Thymus (tissue), 11 donors: ENCODE results near the gene ADAMTSL5. TPM values are rescaled to one million over a fixed set of nuclear protein-coding genes. Genes with fewer than 3 reads are reported as not detected.
A peak's percentile ranks its signal among the peaks of the same experiment; 100 is the strongest.

Experiments used
- DNase-seq, 9 donors: peaks; one replicate each; pipeline ENCODE4 v3.0.0-alpha.2; 2013; ENCODE audit warnings: low spot score in 9 of 9, low read depth in 6 of 9, missing footprints in 1 of 9
- H3K27ac ChIP-seq, 2 donors: one replicate each; pipeline ENCODE4 v1.5.1; 2013; ENCODE audit warnings: control low read depth in 1 of 2, low read depth in 1 of 2, low read length in 1 of 2, mild to moderate bottlenecking in 1 of 2, moderate library complexity in 1 of 2
- H3K27me3 ChIP-seq, 2 donors: one replicate each; pipeline ENCODE4 v1.5.1; 2013; ENCODE audit warnings: low read length in 1 of 2; ENCODE audit not compliant: control insufficient read depth in 2 of 2, insufficient read depth in 1 of 2
- H3K36me3 ChIP-seq, 2 donors: one replicate each; pipeline ENCODE4 v1.5.1; 2013; ENCODE audit warnings: low read length in 1 of 2, mild to moderate bottlenecking in 1 of 2, moderate library complexity in 1 of 2; ENCODE audit not compliant: control insufficient read depth in 2 of 2, insufficient read depth in 2 of 2
- H3K4me1 ChIP-seq, 2 donors: one replicate each; pipeline ENCODE4 v1.5.1; 2013; ENCODE audit warnings: low read length in 2 of 2; ENCODE audit not compliant: control insufficient read depth in 2 of 2, insufficient read depth in 2 of 2
- H3K4me3 ChIP-seq, 2 donors: one replicate each; pipeline ENCODE4 v1.5.1; 2013; ENCODE audit warnings: low read length in 2 of 2, control low read depth in 1 of 2, mild to moderate bottlenecking in 1 of 2
- H3K9me3 ChIP-seq, 2 donors: one replicate each; pipeline ENCODE4 v1.5.1; 2013; ENCODE audit warnings: low read length in 1 of 2, mild to moderate bottlenecking in 1 of 2; ENCODE audit not compliant: control insufficient read depth in 2 of 2, insufficient read depth in 1 of 2
- WGBS: extraction: QIAGEN DNeasy Blood & Tissue Kit; methylation state at CpG from one replicate; pipeline ENCODE4 v1.1.7; 2013; 5-methylcytosine and 5-hydroxymethylcytosine counted together
- polyA plus RNA-seq: library from polyadenylated mRNA; stranded (reverse); fragments of 200-250 nt; gene quantifications from one replicate; pipeline ENCODE4 v1.2.3, GENCODE V29; 2013
- total RNA-seq: library from RNA; stranded (reverse); fragments of 120-200 nt; gene quantifications from one replicate; pipeline ENCODE4 v1.2.4, GENCODE V29; 2013
- donor health status: healthy.

The ADAMTSL5 gene
- total and polyA plus RNA-seq, 2 donors = 0.05 to 0.21 TPM

- H3K4me1 ChIP-seq = peaks cover 23 to 25% of the 10 kb centered on the region in 2 donors
- WGBS = 90% methylated on average over 20 of the region's 20 CpGs
- no peak for DNase-seq
- H3K27me3 ChIP-seq = peaks cover 52 to 54% of the 10 kb centered on the region in 2 donors
- H3K4me3 ChIP-seq = no peak overlapping the region
- no peak overlapping the region for H3K27ac ChIP-seq
- H3K9me3 ChIP-seq = peaks cover 0 to 9% of the 10 kb centered on the region in 2 donors
- H3K36me3 ChIP-seq = peaks cover 16 to 24% of the 10 kb centered on the region in 2 donors
These were observed 39.6 kb downstream of the ADAMTSL5 start for GRCh38 chr19:1473085-1473851.

- peaks cover 18 to 20% of the 10 kb centered on the region in 2 donors for H3K4me1 ChIP-seq
- no peak overlapping the region for H3K27ac ChIP-seq
- peaks cover 14 to 24% of the 10 kb centered on the region in 2 donors for H3K36me3 ChIP-seq
- H3K27me3 ChIP-seq = peaks cover 60 to 62% of the 10 kb centered on the region in 2 donors
- H3K4me3 ChIP-seq = no peak overlapping the region
- DNase-seq = no peak
- WGBS = 70% methylated on average over 44 of the region's 44 CpGs
- peaks cover 0 to 9% of the 10 kb centered on the region in 2 donors for H3K9me3 ChIP-seq
These were observed 40.4 kb downstream of the ADAMTSL5 start for GRCh38 chr19:1472231-1473084.

- H3K27me3 ChIP-seq = peaks cover 68 to 70% of the 10 kb centered on the region in 2 donors
- DNase-seq = no peak
- peaks cover 18 to 20% of the 10 kb centered on the region in 2 donors for H3K4me1 ChIP-seq
- no peak overlapping the region for H3K4me3 ChIP-seq
- H3K27ac ChIP-seq = no peak overlapping the region
- H3K9me3 ChIP-seq = peaks cover 0 to 9% of the 10 kb centered on the region in 2 donors
- H3K36me3 ChIP-seq = peaks cover 10 to 22% of the 10 kb centered on the region in 2 donors
- WGBS = 27% methylated on average over 24 of the region's 24 CpGs
These were observed 41.2 kb downstream of the ADAMTSL5 start for GRCh38 chr19:1471515-1472160.

- Histone ChIP-seq H3K27me3 (peaks cover 74 to 75% of the 10 kb centered on the region in 2 donors), H3K4me3 (peak overlapping the region in 1 of 2 donors; percentile 47), H3K9me3 (peaks cover 0 to 9% of the 10 kb centered on the region in 2 donors), H3K36me3 (peaks cover 5 to 18% of the 10 kb centered on the region in 2 donors), H3K27ac (no peak overlapping the region), H3K4me1 (peaks cover 18 to 20% of the 10 kb centered on the region in 2 donors)
- DNase-seq = no peak
- WGBS = 12% methylated on average over 28 of the region's 28 CpGs
These were observed 41.8 kb downstream of the ADAMTSL5 start for GRCh38 chr19:1471010-1471514.

- Histone ChIP-seq H3K9me3 (peaks cover 2 to 9% of the 10 kb centered on the region in 2 donors), H3K27ac (no peak overlapping the region), H3K36me3 (peaks cover 0 to 12% of the 10 kb centered on the region in 2 donors), H3K27me3 (peaks cover 80 to 81% of the 10 kb centered on the region in 2 donors), H3K4me3 (peak overlapping the region in 1 of 2 donors; percentile 47), H3K4me1 (peaks cover 18 to 20% of the 10 kb centered on the region in 2 donors)
- peak in 3 of 9 donors; percentile 54 to 67 (median 57) for DNase-seq
- 1% methylated on average over 67 of the region's 67 CpGs for WGBS
These were observed 42.4 kb downstream of the ADAMTSL5 start for GRCh38 chr19:1470305-1471009.

- peaks cover 0 to 8% of the 10 kb centered on the region in 2 donors for H3K36me3 ChIP-seq
- H3K4me3 ChIP-seq = peak overlapping the region in 1 of 2 donors; percentile 47
- H3K9me3 ChIP-seq = peaks cover 2 to 9% of the 10 kb centered on the region in 2 donors
- no peak overlapping the region for H3K27ac ChIP-seq
- H3K27me3 ChIP-seq = peaks cover 85 to 86% of the 10 kb centered on the region in 2 donors
- no peak for DNase-seq
- WGBS = 5% methylated on average over 22 of the region's 22 CpGs
- peaks cover 18 to 20% of the 10 kb centered on the region in 2 donors for H3K4me1 ChIP-seq
These were observed 42.8 kb downstream of the ADAMTSL5 start for GRCh38 chr19:1470055-1470304.

- Histone ChIP-seq H3K27me3 (peaks cover 86 to 91% of the 10 kb centered on the region in 2 donors), H3K36me3 (peaks cover 0 to 3% of the 10 kb centered on the region in 2 donors), H3K27ac (no peak overlapping the region), H3K9me3 (peaks cover 2 to 9% of the 10 kb centered on the region in 2 donors), H3K4me1 (peaks cover 18 to 20% of the 10 kb centered on the region in 2 donors), H3K4me3 (peak overlapping the region in 1 of 2 donors; percentile 47)
- DNase-seq = no peak
- WGBS = 1% methylated on average over 117 of the region's 117 CpGs
These were observed 43.4 kb downstream of the ADAMTSL5 start for GRCh38 chr19:1469255-1470054.

GRCh38 chr19:1468821-1469254, 44.0 kb downstream of the ADAMTSL5 start:
- Histone ChIP-seq H3K4me3 (peak overlapping the region in 1 of 2 donors; percentile 47), H3K36me3 (no peaks in the 10 kb centered on the region), H3K27ac (no peak overlapping the region), H3K4me1 (peaks cover 18 to 20% of the 10 kb centered on the region in 2 donors), H3K27me3 (peaks cover 86 to 94% of the 10 kb centered on the region in 2 donors), H3K9me3 (peaks cover 2 to 9% of the 10 kb centered on the region in 2 donors)
- WGBS = 2% methylated on average over 47 of the region's 47 CpGs
- DNase-seq = no peak
